GM18867 (cell line): ENCODE results near the gene DEFB132.
A peak's percentile ranks its signal among the peaks of the same experiment; 100 is the strongest.

Experiments used
- ATAC-seq: cut with Tn5 transposase; IDR thresholded peaks from one replicate; pipeline ENCODE4 v1.9.1; 2021; ENCODE audit warnings: mild to moderate bottlenecking, moderate library complexity; ENCODE audit not compliant: unreplicated experiment

DEFB132 gene

GRCh38 chr20:259981-260380 lies 2.5 kb downstream of the DEFB132 start:
- no peak for ATAC-seq

GRCh38 chr20:263701-264100 lies 6.2 kb downstream of the DEFB132 start:
- ATAC-seq: no peak

DNA sequence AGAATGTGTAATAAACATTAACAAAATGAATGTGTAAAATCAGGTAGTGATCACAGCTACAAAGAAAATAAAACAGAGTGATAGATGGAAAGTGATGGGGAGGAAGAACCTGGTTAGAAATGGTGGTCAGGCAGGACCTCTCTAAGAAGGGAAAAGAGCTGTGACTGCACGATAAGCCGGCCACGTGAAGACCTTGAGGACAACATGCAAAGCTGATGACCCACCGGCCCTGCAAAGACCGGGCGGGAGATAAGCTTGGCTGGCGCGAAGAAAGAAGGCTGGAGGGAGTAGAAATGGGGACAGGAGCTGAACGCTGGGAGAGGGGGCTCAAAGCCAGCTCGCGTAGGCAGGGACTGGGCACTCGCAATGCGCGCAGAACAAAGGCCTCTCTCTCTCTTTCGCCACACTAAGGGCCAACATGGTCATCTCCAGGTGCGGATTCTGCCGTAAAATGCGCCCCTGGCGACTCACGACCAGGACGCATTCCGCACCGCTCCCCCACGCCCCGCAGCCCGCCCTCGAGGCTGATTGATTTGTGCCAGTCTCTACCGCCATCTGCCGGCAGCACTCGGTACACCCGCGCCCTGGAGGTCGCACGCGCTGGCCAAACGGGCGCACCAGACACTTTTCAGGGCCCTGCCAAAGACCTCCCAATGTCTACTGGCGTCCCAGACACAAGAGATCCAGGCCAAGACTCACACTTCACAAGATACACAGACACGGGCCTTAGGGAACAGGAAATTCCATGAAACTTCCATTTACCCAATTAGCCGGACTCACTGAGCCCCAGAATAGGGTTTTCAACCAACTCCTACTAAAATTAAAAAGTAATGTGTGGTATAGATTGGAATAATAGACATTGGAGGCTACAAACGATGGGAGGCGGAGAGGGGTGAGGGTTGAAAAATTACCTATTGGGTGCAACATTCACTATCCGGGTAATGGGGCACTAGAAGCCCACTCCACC lies 9.4 kb downstream of the DEFB132 start:
- ATAC-seq: peak; percentile 93

GRCh38 chr20:270517-270916 lies 13.0 kb downstream of the DEFB132 start:
- ATAC-seq: no peak

DNA sequence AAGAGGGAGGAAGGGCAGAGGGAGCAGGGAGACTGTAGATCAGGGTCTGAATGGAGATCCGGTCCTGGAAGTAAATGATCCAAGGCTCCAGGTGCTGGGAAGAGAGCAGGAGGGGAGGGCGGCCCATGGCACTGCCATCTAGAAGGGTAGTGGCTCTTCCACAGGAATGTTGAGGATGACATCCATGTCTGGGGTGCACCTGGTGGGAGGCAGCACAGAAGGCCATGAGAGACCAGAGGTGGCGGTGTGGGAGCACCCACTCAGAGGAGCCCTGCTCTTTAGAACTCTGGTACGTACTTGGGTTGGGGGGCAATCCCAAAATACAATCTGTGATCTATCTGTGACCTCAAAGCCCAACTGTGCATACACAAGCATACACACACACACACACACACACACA lies 13.5 kb downstream of the DEFB132 start:
- no peak for ATAC-seq

DNA sequence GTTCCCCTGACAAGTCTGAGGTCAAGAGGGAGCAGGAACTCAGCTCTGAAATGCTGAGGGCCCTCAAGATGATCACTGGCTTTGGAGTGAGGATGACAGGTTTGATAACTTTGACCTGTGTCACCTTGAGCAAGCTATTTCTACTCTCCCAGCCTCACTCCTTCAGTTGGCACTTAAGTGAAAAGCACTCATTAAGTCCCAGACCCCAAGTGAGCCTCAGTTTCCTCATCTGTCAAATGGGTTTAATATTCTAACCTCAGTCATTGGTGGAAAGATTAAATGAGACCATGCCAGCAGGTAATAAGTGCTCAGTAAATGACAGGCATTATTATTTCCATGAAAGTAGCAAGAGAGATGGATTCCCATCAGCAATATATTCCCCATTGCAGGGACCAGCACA lies 14.0 kb downstream of the DEFB132 start:
- ATAC-seq: no peak

DNA sequence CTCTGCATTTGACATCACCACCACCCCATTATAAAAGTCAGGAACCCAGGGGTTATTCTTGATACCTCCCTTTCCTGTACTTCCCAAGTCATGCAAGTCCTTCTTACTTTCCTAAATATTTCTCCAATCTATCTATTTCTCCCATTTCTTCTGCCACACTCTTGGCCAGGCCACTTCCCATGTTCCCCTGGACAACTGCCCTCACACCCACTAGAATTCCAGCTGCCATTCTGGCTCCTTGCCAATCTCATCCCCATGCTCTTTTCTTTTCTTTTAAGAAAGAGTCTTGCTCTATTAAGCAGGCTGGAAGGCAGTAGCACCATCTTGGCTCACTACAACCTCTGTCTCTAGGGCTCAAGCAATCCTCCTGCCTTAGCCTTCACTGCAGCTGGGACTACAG lies 15.2 kb downstream of the DEFB132 start:
- ATAC-seq: no peak

GRCh38 chr20:273884-274283 lies 16.4 kb downstream of the DEFB132 start:
- no peak for ATAC-seq

GRCh38 chr20:275791-276190 lies 18.3 kb downstream of the DEFB132 start:
- no peak for ATAC-seq

GRCh38 chr20:276620-277495 lies 19.3 kb downstream of the DEFB132 start:
- ATAC-seq: no peak

DNA sequence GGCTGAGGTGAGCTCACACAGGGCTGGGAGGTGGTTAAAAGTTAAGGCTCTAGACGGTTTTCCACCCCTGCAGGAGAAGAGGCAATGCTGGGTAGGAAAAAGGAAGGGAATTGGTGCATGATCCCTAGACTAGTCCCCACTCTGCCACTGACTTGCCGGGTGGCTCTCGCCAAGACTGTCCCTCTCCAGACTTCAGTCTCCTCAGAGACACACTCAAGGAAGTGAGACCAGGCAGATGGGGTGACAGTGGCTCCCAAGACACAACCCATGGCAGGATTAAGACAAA lies 19.9 kb downstream of the DEFB132 start:
- ATAC-seq: no peak

GRCh38 chr20:278181-278580 lies 20.7 kb downstream of the DEFB132 start:
- ATAC-seq: no peak

DNA sequence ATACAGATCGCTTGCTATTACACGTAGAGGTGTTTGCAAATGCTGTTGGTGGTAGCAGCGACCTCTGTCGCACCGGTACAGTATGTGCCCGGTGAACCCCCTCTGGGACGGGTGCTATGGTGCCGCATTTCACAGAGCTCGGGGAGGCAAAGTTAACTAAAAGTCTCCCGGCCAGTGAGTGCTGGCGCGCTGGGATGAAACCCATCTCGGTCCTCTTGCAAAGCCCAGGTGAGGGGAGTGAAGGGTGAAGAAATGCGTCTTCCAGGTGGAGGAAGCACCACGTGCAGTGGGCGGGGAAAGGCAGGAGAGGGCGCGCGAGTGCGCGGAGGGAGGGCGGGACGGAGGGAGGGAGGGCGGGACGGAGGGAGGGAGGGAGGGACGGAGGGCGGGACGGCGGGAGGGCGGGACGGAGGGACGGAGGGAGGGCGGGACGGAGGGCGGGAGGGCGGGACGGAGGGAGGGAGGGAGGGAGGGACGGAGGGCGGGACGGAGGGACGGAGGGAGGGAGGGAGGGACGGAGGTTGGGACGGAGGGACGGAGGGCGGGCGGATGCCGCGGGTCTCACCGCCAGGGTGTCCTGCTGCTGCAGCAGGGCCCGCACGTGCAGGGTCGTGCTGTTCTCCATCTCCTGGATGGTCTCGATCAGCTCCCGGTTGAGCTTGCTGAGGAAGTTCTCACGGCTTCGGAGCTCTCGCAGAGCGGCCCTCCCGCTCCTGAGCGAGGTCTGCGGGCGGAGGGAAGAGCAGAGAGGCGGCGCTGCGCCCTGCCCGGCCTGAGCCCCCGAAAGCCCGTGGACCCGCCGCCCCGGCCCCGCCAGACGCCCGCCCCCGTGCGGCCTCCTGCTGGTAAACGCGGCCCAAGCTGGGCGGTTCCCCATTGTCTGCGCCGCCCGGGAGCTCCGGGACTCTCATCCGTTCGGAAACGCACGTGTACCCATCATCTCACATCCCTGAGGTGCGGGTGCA lies 21.4 kb downstream of the DEFB132 start:
- ATAC-seq: no peak

DNA sequence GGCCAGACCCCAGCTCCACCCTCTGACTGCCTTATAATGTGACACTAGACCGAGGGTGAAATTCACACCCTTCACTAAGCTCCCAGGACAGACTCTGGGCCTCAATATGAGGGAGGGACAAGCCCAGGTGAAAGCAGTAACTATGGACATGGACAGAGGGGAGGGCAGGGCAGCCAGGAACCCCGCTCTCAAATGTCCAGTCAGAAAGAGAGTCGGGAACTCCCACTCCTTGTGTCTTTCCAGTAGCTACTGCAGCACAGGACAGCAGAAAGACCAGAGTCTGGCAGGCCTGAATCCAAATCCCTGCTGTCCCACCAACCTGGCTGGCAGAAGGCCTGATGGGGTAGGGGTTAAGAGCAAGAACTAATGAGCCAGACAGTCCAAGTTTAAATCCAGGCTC lies 26.6 kb downstream of the DEFB132 start:
- ATAC-seq: no peak

- ATAC-seq: no peak
Observed at GRCh38 chr20:286508-286907, 29.0 kb downstream of the DEFB132 start.

DNA sequence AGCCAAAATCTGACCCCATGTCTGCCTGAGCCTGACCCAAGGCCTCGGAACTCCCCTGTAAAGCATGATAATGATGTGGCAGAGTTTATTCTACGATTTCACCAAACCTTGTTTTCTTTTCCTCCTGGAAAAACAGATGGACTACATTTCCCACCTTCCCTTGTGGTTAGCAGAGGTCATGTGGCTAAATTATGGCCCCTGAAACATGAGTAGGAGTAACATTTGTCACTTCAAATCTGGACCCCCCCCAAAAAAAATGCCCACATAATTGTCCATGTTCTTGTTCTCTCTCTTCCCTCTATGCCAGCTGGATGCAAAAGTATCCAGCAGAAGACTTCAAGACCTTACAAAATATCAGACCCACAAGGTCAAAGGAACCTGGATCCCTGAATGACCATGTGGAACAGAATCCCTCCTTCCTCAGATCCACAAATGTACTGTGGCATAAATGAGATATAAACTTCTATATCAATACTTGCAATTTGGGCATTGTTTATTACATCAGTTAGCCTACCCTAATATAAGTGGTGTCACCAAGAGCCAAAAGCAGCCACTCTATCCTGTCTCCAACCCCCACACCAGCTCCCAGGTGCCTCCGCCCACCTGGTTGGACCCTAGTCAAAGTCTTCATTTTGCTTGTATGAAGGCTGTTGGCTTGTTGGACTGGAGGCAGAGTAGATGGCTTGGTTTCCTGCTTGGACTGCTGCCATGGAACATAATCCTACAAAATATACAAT lies 31.6 kb downstream of the DEFB132 start:
- ATAC-seq: no peak

DNA sequence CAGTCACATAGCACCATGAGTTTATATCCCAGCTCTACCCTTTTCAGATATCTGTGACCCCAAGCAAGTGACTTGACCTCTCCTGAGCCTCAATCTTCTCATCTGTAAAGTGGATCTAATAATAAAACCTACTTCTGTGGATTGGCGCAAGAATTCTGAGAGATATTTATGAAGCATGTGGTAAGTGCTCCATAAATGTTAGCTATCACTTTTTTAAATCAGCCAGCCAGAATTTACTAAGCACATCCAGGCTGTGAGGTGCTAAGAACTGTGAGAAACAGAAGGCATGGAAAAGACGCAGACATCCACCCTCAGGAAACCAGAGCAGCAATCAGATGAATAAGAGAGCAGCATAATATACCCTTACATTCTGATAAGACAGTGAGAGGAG lies 32.2 kb downstream of the DEFB132 start:
- no peak for ATAC-seq

GRCh38 chr20:290084-290831 lies 32.7 kb downstream of the DEFB132 start, which contains the start of gene C20orf96:
Gene C20orf96 (minus strand): TSS chr20:290750. CDS start chr20:290610, 140 bp downstream.
- ATAC-seq: peak; percentile 86

DNA sequence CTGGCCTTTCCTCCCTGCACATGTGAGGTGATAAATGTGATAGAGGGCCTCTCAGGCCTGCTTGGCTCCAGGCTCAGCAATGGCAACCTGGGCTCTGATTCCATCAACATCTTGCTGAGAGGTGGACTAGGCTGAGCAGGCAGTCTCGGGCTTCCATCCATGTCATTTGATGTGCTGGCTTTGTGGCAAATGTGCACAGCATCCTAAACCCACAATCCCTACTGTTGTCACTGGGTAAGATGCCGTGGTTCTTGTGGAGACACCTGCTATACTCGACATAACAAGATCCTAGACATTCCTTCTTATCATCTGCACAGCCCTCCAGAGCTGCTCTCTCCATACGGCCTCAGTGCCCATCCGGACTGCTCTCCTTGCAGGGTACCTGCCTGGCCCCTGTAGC lies 37.1 kb downstream of the DEFB132 start:
- ATAC-seq: no peak
